Hepatocyte (in vitro differentiated cells): ENCODE results near the gene CCN5. TPM values are rescaled to one million over a fixed set of nuclear protein-coding genes. Genes with fewer than 3 reads are reported as not detected.

ENCODE experiments used
- DNase-seq: peaks from one replicate; pipeline ENCODE4 v3.0.0-alpha.2; 2016; ENCODE audit warnings: low spot score
- H2AFZ ChIP-seq: fragments of 200-600 bp; sonication (generic); 2 replicates; pipeline ENCODE4 v1.6.0; 2016; ENCODE audit warnings: antibody characterized with exemption, mild to moderate bottlenecking
- H3K27ac ChIP-seq: fragments of 200-600 bp; sonication (generic); 2 replicates; pipeline ENCODE4 v1.5.1; 2016; ENCODE audit warnings: mild to moderate bottlenecking
- H3K27me3 ChIP-seq: fragments of 200-600 bp; sonication (generic); 2 replicates; pipeline ENCODE4 v1.6.1; 2016
- H3K36me3 ChIP-seq: fragments of 200-600 bp; sonication (generic); replicated peaks from 2 replicates; pipeline ENCODE4 v1.5.1; 2016; ENCODE audit warnings: low read depth; ENCODE audit not compliant: insufficient read depth
- H3K4me1 ChIP-seq: fragments of 200-600 bp; sonication (generic); 2 replicates; pipeline ENCODE4 v1.5.1; 2016; ENCODE audit warnings: mild to moderate bottlenecking, moderate library complexity; ENCODE audit not compliant: insufficient read depth
- H3K4me2 ChIP-seq: fragments of 200-600 bp; sonication (generic); 2 replicates; pipeline ENCODE4 v1.6.0; 2016
- H3K4me3 ChIP-seq: fragments of 200-600 bp; sonication (generic); 2 replicates; pipeline ENCODE4 v1.5.1; 2016; ENCODE audit warnings: mild to moderate bottlenecking
- H3K79me2 ChIP-seq: fragments of 200-600 bp; sonication (generic); 2 replicates; pipeline ENCODE4 v1.6.0; 2017; ENCODE audit warnings: mild to moderate bottlenecking
- H3K9me2 ChIP-seq: fragments of 200-600 bp; sonication (generic); replicated peaks from 2 replicates; pipeline ENCODE4 v1.6.0; 2017; ENCODE audit warnings: mild to moderate bottlenecking; ENCODE audit not compliant: insufficient read depth
- H3K9me3 ChIP-seq: fragments of 200-600 bp; sonication (generic); 2 replicates; pipeline ENCODE4 v1.5.1; 2016; ENCODE audit warnings: low read depth, mild to moderate bottlenecking
- H4K20me1 ChIP-seq: fragments of 200-600 bp; sonication (generic); 2 replicates; pipeline ENCODE4 v1.6.0; 2016; ENCODE audit warnings: mild to moderate bottlenecking; ENCODE audit not compliant: insufficient read depth, poor library complexity, severe bottlenecking
- CTCF ChIP-seq: fragments of 200-600 bp; sonication (generic); IDR thresholded peaks from 2 replicates; pipeline ENCODE4 v1.5.1; 2016; ENCODE audit warnings: antibody characterized with exemption, mild to moderate bottlenecking; ENCODE audit not compliant: poor library complexity
- EZH2 ChIP-seq: fragments of 200-600 bp; sonication (generic); IDR thresholded peaks from 2 replicates; pipeline ENCODE4 v1.6.1; 2016; ENCODE audit warnings: antibody characterized with exemption, mild to moderate bottlenecking, borderline replicate concordance
- EZH2phosphoT487 ChIP-seq: fragments of 200-600 bp; sonication (generic); IDR thresholded peaks from one replicate; pipeline ENCODE4 v1.6.1; 2018; ENCODE audit warnings: antibody characterized with exemption, mild to moderate bottlenecking, low read depth, moderate library complexity; ENCODE audit not compliant: unreplicated experiment, severe bottlenecking
- WGBS: methylation state at CpG from one replicate; pipeline ENCODE4 v1.1.6; 2016; ENCODE audit warnings: low lambda C conversion rate; ENCODE audit errors: missing lambda C conversion rate; 5-methylcytosine and 5-hydroxymethylcytosine counted together
- polyA plus RNA-seq: library from polyadenylated mRNA; unstranded; fragments of >200 nt; fragmentation: Nextera tagmentation; extraction: Ambion mirVana; gene quantifications from 2 replicates; pipeline ENCODE4 v1.2.1, GENCODE V29; 2016
- total RNA-seq: library from RNA; depleted of rRNA; stranded (reverse); fragments of >200 nt; gene quantifications from 2 replicates; pipeline ENCODE4 v1.2.3, GENCODE V29; 2014

The CCN5 gene
- total and polyA plus RNA-seq, 2 experiments from 2014 or later = 0.53 to 0.82 TPM

DNA sequence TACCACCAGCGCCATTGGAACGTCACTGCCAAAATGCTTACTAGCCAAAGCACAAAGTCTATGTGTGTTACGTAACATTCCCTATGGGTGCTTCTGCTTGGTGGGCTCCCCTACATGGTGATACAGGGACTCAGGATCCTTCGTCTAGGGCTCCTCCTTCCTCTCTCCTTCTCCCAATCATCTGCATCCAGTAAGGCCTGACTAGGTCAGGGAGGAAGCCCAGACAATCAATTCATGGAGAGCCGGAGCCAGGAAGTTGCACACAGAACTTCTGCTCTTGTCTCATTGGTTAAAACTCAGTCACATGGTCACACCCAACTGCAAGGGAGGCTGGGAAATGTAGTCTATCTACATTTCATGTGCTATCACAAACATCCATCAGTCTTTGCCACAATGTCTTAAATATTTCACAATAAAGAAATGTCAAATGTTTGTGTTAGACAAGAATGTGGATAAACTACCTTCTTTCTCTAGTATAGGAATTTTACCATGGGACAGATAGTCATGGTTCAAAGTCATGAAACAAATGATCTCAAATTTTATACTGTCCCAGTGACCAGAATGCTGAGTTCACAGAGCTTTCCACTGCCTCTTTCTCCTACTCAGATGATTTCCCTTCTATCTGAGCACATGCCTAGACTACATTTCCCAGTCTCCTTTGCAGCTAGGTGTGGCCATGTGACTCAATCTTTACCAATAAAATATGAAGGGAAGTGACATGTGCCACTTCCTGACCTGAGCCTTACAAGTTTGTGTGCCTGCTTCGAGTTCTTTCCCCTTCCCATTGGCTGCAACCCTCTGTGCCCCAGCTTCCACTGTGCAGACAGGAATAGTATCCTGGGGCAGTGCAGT lies 21.2 kb downstream of the CCN5 start:
- DNase-seq = peak; percentile 78
- TF ChIP-seq CTCF = no peak
- no peak for TF ChIP-seq EZH2phosphoT487
- TF ChIP-seq EZH2 = no peak
- H3K4me2 ChIP-seq = no peak overlapping the region
- H4K20me1 ChIP-seq = no peaks in the 10 kb centered on the region
- H3K4me1 ChIP-seq = peaks cover 3% of the 10 kb centered on the region
- no peaks in the 10 kb centered on the region for H3K9me2 ChIP-seq
- H3K36me3 ChIP-seq = no peaks in the 10 kb centered on the region
- H2AFZ ChIP-seq = peak overlapping the region; percentile 8
- no peak overlapping the region for H3K4me3 ChIP-seq
- no peaks in the 10 kb centered on the region for H3K79me2 ChIP-seq
- peak overlapping the region; percentile 17 for H3K27ac ChIP-seq
- no peaks in the 10 kb centered on the region for H3K9me3 ChIP-seq
- 51% methylated on average over 6 of the region's 6 CpGs for WGBS
- no peaks in the 10 kb centered on the region for H3K27me3 ChIP-seq

- Histone ChIP-seq H4K20me1 (no peaks in the 10 kb centered on the region), H3K4me1 (peaks cover 3% of the 10 kb centered on the region), H2AFZ (no peak overlapping the region), H3K36me3 (no peaks in the 10 kb centered on the region), H3K79me2 (no peaks in the 10 kb centered on the region), H3K27ac (no peak overlapping the region), H3K4me3 (no peak overlapping the region), H3K4me2 (no peak overlapping the region), H3K27me3 (no peaks in the 10 kb centered on the region), H3K9me3 (no peaks in the 10 kb centered on the region), H3K9me2 (no peaks in the 10 kb centered on the region)
- 99% methylated on average over 4 of the region's 4 CpGs for WGBS
- TF ChIP-seq EZH2 = no peak
- TF ChIP-seq EZH2phosphoT487 = no peak
- TF ChIP-seq CTCF = no peak
- no peak for DNase-seq
These were observed 21.9 kb downstream of the CCN5 start for GRCh38 chr20:44737116-44737515.

DNA sequence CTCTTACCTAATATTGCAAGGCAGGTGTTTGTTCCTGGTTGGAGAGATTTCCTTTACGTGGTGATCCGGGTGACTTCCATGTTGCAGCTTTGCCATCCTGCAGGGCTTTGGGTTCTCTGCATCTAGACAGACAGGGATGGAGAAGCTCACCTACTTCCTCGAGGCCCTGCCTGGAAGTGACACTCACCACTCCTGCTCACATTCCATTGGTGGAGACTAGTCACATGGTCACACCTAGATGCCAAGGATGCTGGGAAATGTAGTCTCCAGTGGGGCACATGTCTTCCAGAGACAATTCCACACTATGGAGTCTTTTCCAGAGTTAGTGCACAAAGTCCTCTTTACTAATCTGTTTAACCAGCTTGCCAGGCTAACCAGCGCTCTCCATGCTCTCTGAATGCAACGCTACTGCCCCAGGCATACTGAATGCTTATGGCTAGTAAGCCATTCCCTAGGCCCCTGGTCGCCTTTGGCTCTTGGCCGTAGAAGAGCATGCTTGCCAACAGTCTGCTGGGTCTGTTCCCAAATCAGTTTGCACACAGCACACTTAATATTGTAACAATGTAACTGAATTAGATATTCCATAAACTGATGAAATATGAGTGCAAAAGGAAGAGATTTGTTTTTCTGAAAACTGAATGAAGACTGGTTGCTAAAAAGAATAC lies 23.8 kb downstream of the CCN5 start:
- Histone ChIP-seq H3K4me3 (no peak overlapping the region), H3K9me2 (no peaks in the 10 kb centered on the region), H3K4me1 (no peaks in the 10 kb centered on the region), H3K79me2 (no peaks in the 10 kb centered on the region), H3K9me3 (no peaks in the 10 kb centered on the region), H3K4me2 (no peak overlapping the region), H3K27ac (no peak overlapping the region), H2AFZ (no peak overlapping the region), H4K20me1 (no peaks in the 10 kb centered on the region), H3K27me3 (no peaks in the 10 kb centered on the region), H3K36me3 (no peaks in the 10 kb centered on the region)
- peak; percentile 78 for DNase-seq
- WGBS = 79% methylated on average over 7 of the region's 7 CpGs
- TF ChIP-seq CTCF (no peak), EZH2phosphoT487 (no peak), EZH2 (no peak)
